Stimulated activated CD4-positive, alpha-beta T cell treated with anti-CD3 and anti-CD28 coated beads, TNF-alpha, amount 100 ng/mL, for 4 hours (primary cell): Measurements from ENCODE around the gene CIDEA.
"Not testable (repeated sequence)": the region's sequence is repeated elsewhere in the genome, so short reads cannot be mapped to it uniquely, and the experiment has no call there.

Experiments
- DNase-seq, 3 experiments: peaks; one replicate each; pipeline ENCODE4 v3.0.0-alpha.2; 2020; ENCODE audit warnings: low read depth in 3 of 3

Gene CIDEA, protein sequence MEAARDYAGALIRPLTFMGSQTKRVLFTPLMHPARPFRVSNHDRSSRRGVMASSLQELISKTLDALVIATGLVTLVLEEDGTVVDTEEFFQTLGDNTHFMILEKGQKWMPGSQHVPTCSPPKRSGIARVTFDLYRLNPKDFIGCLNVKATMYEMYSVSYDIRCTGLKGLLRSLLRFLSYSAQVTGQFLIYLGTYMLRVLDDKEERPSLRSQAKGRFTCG

GRCh38 chr18:12254136-12254819 lies at the start of gene CIDEA:
Gene CIDEA (plus strand): TSS chr18:12254361. CDS start chr18:12254384, 23 bp downstream.
- DNase-seq, result no peak

- DNase-seq, result not testable (repeated sequence)
These were observed 45.6 kb upstream of the CIDEA start for GRCh38 chr18:12208296-12209153.

GRCh38 chr18:12212308-12212707 lies 41.9 kb upstream of the CIDEA start:
- DNase-seq, result not testable (repeated sequence)

DNA sequence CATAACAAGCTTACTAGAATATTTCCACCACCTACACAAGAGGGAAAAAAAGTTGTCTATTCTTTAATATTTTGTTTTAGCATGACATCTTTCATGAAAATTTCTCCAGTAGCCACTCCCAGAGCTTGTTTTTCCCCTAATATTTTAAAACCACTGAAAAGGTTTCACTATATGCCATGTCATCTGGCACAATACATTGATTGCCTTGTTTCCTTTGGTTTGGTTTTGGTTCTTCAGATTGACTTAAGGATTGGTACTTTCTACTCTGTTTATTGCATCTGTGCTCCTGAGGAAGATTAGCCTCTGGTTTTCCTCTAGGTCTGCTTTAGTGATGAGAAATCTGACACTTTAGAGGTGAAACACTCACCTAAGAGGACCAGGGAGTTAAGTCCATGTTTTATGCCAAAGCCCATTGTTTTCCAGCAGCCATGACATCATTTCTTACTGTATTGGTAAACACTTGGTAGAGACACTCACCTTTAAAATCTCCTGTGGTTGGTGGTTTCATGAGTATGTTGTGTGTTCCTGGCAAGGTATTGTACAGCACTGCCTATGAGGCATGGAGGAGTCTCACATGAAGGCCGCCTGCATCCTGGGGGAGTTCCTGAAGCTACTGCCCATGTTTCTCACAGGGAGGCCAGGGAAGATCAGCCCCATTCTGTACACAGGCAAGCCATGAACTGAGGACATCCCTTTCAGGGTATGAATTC lies 39.7 kb upstream of the CIDEA start:
- not testable (repeated sequence) for DNase-seq

DNA sequence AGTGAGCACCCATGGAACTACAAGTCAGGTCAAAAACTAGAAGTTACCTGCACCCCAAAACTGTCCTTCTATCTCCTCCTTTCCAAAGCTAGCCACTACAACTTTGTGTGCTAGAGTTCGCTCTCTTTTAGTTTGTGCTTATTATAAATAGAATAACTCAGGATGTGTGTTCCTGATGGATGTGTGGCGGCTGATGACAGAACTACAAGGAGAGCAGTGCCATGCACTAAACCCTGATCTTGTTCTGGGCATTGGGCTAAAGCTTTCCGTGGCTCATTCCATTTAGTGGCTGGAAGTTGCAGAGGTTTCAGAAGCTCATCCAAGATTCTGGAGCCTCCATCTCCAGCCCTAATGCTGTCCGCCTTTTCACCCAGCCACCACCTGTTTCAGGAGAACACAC lies 37.7 kb upstream of the CIDEA start:
- DNase-seq, result not testable (repeated sequence)

GRCh38 chr18:12218603-12219002 lies 35.6 kb upstream of the CIDEA start:
- not testable (repeated sequence) for DNase-seq

- not testable (repeated sequence) for DNase-seq
These were observed 32.1 kb upstream of the CIDEA start for GRCh38 chr18:12222041-12222440.

GRCh38 chr18:12223326-12223725 lies 30.8 kb upstream of the CIDEA start:
- not testable (repeated sequence) for DNase-seq

DNA sequence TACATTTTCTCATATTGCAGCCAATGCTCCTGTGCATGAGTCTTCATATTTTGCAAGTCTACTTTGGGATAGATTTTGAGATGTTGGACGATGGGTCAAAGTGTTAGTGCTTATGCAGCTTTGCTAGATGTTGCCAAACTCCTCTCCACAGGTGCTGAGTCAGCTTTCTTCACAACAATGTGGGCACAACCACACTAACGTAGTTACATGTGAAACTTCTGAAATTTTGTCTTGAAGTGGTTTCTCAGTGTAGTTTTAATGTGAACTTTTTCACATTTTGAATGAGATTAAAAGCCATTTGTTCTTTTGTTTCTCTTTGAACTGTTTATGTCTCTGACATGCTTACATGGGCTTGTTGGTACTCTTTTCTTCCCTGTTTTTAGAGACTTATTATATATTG lies 27.4 kb upstream of the CIDEA start:
- DNase-seq, result not testable (repeated sequence)

DNA sequence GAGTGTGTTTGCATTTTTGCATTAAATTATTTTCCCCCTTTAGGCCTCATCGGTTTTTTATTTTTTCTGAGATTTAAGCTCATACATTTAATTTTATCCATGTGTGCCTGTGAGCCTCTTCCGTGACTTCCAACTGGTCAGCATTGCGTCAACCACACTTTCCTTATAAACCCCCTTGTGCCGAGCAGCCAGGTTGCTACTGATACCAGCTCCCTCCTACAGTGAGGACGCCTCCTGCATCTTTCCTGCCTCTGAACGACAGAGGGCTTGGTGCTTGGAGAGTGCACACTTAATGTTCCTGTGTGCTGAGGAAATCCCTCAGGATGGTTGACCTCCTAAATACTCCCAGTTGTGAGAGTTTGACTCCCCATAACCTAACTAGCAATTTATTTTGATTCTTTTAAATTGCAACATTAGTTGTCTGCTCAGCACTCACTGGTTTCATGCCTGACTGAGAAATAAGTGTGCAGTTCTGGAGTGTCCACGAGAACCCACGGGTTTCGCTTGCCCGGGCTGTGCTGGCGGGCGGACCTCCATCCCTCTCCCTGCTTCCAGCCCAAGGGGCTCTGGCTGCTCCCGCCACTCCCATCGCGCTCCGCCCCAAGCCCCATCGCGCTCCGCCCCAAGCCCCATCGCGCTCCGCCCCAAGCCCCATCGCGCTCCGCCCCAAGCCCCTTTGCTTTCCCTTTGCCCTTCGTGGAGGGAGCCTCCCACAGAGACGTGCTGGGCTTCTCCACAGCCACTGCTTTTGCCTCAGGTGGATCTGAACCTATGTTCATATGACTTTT lies 26.6 kb upstream of the CIDEA start:
- DNase-seq, result not testable (repeated sequence)

- not testable (repeated sequence) for DNase-seq
These were observed 25.9 kb upstream of the CIDEA start for GRCh38 chr18:12228308-12228707.

DNA sequence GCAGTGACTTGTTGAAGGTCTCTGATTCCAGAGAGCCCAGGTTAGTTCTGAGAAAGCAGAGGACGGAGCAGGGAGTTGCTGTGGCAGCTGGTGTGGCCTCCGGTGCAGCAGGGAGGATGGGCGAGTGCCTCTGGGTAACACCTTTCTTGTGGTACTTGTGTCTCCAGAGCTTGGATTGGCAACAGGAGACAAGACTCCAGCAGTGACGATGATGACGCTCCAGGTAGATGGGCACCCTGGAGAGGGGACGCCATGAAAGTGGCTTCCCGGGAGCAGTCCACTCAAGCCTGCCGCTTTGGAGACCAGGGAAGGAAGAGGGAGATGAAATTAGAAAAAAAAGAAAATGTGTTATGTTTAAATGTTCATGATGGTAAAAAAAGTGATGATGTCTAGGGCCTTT lies 23.6 kb upstream of the CIDEA start:
- DNase-seq, result not testable (repeated sequence)

- no peak for DNase-seq
These were observed 22.9 kb upstream of the CIDEA start for GRCh38 chr18:12231040-12231882.

- DNase-seq, result no peak
These were observed 22.2 kb upstream of the CIDEA start for GRCh38 chr18:12231986-12232385.

DNA sequence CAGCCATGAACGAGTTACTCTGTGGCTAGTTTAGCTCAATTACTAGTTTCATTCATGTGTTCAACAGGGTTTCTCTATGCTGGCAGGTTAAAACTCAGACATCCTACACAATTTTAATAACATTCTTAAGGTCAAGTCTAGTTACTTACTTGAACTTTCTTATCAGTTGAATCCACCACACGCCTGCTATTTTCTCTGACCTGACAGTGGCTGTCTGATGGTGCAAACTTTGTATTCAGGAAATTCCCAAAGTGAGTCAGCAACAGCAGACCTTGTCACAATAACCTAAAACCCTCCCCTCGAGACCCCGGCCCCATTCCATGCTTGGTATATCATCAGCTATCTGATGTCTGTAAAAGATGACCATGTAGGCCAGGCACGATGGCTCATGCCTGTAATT lies 20.8 kb upstream of the CIDEA start:
- no peak for DNase-seq

GRCh38 chr18:12234451-12235190 lies 19.5 kb upstream of the CIDEA start:
- no peak for DNase-seq

- no peak for DNase-seq
These were observed 18.0 kb upstream of the CIDEA start for GRCh38 chr18:12236141-12236540.

DNA sequence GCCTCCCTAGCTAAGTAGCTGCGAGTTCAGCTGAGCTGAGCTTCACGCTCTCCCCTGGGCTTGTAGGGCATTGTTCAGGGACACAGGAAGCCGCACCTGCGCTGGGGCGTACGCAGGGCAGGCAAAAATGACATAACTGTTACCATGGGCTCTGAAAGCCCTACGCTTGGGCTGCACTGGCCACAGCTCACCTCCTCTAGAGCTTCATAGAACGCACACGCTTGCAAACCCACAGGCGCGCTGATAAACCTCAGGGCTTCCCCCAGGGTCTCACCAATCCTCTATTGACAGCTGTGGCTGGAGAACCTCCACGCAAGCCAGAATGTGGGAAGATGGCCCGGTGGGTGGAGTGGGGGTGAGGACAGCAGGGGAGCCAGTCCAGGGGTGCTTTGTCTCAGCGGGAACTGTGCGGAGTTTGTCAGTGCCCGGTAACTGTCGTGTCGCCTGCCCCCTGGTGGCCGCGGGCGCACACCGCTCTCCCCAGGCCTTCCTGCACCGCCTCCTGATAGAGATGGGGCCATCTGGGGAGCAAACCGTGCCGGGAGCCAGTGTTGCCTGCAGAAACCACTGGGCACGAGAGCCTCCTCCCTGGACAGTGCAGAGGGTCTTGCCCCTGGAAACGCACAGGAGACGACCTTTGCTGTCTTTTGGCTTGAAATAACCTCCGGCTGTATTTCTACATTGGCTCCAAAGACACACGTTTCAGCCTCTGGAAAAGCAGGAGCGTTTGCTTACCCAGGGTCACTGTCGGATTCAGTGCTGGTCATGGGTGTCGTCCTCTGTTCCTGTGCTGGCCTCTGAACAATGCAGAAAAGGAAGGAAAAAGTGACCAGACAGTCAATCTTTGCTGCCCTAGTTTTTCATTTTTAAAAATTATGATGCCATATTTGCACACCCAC lies 17.0 kb upstream of the CIDEA start:
- peak; percentile 23 to 61 (median 39) for DNase-seq
